Endothelial cell of umbilical vein (primary cell): ENCODE results near the gene RYR2. TPM values are rescaled to one million over a fixed set of nuclear protein-coding genes. Genes with fewer than 3 reads are reported as not detected.

Experiments
- BruUV-seq: library from RNA; stranded (reverse); fragments of 400-500 nt; replicated peaks from 2 replicates; lab custom pipeline; 2021; lab: Mats Ljungman, UMichigan
- CTCF ChIA-PET: fragments of 300-600, 350-600 bp; sonication (Branson Sonifier 250); formaldehyde crosslinking; loops from one replicate; lab custom pipeline; 2021; ENCODE audit warnings: antibody characterized with exemption, inconsistent platforms; lab: Charles Lee
- POLR2A ChIA-PET: fragments of 300-600, 350-600 bp; sonication (Branson Sonifier 250); formaldehyde crosslinking; loops from one replicate; lab custom pipeline; 2021; ENCODE audit warnings: antibody characterized with exemption, inconsistent platforms; lab: Charles Lee
- DNase-seq: peaks from one replicate; pipeline ENCODE4 v3.0.0-alpha.2; 2011; ENCODE audit warnings: low read depth, low spot score
- FAIRE-seq: peaks from 2 replicates; lab custom pipeline; 2011; peaks lifted over from hg19 to GRCh38; lab: Jason Lieb, UNC
- H2AFZ ChIP-seq: 2 replicates; pipeline ENCODE4 v1.6.0; 2012; ENCODE audit warnings: low read depth, low read length, control low read depth, inconsistent platforms
- H3K27ac ChIP-seq: 2 replicates; pipeline ENCODE4 v1.5.1; 2011; ENCODE audit warnings: low read depth, mild to moderate bottlenecking, control low read depth, low read length, moderate library complexity; ENCODE audit not compliant: insufficient read depth
- H3K27me3 ChIP-seq, 2 experiments: 2 replicates each; pipeline versions ENCODE4 v1.6.0 to v1.6.1; 2011; ENCODE audit warnings: low read length in 2 of 2, mixed read lengths in 1 of 2; ENCODE audit not compliant: control insufficient read depth in 2 of 2, insufficient read depth in 2 of 2
- H3K36me3 ChIP-seq, 2 experiments: 2 replicates in 1 of 2; 3 replicates in 1 of 2; pipeline ENCODE4 v1.5.1; 2011; ENCODE audit warnings: low read length in 2 of 2, mild to moderate bottlenecking in 1 of 2, moderate library complexity in 1 of 2; ENCODE audit not compliant: control insufficient read depth in 2 of 2, insufficient read depth in 2 of 2; ENCODE audit errors: extremely low read depth in 1 of 2
- H3K4me1 ChIP-seq: 3 replicates; pipeline ENCODE4 v1.5.1; 2011; ENCODE audit warnings: mild to moderate bottlenecking, low read length; ENCODE audit not compliant: control insufficient read depth, insufficient read depth; ENCODE audit errors: extremely low read depth
- H3K4me2 ChIP-seq: 2 replicates; pipeline ENCODE4 v1.6.1; 2011; ENCODE audit warnings: low read length, control low read depth, mixed read lengths; ENCODE audit not compliant: insufficient read depth
- H3K4me3 ChIP-seq, 3 experiments: fragments of 200-600 bp in 1 of 3; sonication (generic), shearing (Covaris generic) in 1 of 3; replicated peaks in 1 of 3; 2 replicates each; pipeline ENCODE4 v1.5.1; 2011 to 2016; ENCODE audit warnings: control low read depth in 3 of 3, low read length in 3 of 3, mild to moderate bottlenecking in 2 of 3, inconsistent platforms in 1 of 3, low read depth in 1 of 3, moderate library complexity in 1 of 3; ENCODE audit not compliant: insufficient read depth in 1 of 3
- H3K79me2 ChIP-seq: 2 replicates; pipeline ENCODE4 v1.6.0; 2012; ENCODE audit warnings: low read length, inconsistent platforms; ENCODE audit not compliant: control insufficient read depth, insufficient read depth
- H3K9ac ChIP-seq: replicated peaks from 2 replicates; pipeline ENCODE3; 2011; ENCODE audit warnings: low read length, control low read depth; ENCODE audit not compliant: insufficient read depth; ENCODE audit errors: extremely low read depth
- H3K9me1 ChIP-seq: replicated peaks from 3 replicates; pipeline ENCODE4 v1.6.0; 2011; ENCODE audit warnings: mild to moderate bottlenecking, low read length; ENCODE audit not compliant: control insufficient read depth, insufficient read depth; ENCODE audit errors: extremely low read depth
- H3K9me3 ChIP-seq: replicated peaks from 2 replicates; pipeline ENCODE4 v1.5.1; 2012; ENCODE audit warnings: low read length, inconsistent platforms; ENCODE audit not compliant: control insufficient read depth, insufficient read depth
- H4K20me1 ChIP-seq: replicated peaks from 2 replicates; pipeline ENCODE3; 2011; ENCODE audit warnings: mild to moderate bottlenecking, low read length; ENCODE audit not compliant: control insufficient read depth, insufficient read depth; ENCODE audit errors: extremely low read depth
- EZH2 ChIP-seq: IDR thresholded peaks from 2 replicates; pipeline ENCODE4 v1.6.1; 2012; ENCODE audit warnings: borderline replicate concordance, low read depth, mild to moderate bottlenecking, moderate library complexity, low read length, inconsistent platforms; ENCODE audit not compliant: severe bottlenecking
- FOS ChIP-seq: IDR thresholded peaks from 2 replicates; pipeline ENCODE4 v1.6.1; 2011; ENCODE audit warnings: mild to moderate bottlenecking, low read length, moderate library complexity, borderline replicate concordance; ENCODE audit not compliant: insufficient read depth
- GATA2 ChIP-seq: IDR thresholded peaks from 2 replicates; pipeline ENCODE4 v1.7.0; 2011; ENCODE audit warnings: low read depth, mild to moderate bottlenecking, moderate library complexity, mixed read lengths, low read length; ENCODE audit not compliant: insufficient read length, insufficient read depth
- JUN ChIP-seq: IDR thresholded peaks from 2 replicates; pipeline ENCODE4 v1.6.1; 2011; ENCODE audit warnings: borderline replicate concordance, low read depth; ENCODE audit not compliant: insufficient read length, insufficient read depth
- MYC ChIP-seq: IDR thresholded peaks from one replicate; pipeline ENCODE4 v1.6.1; 2011; ENCODE audit warnings: mild to moderate bottlenecking, low read depth, low read length
- POLR2A ChIP-seq: IDR thresholded peaks from 2 replicates; pipeline ENCODE4 v1.6.1; 2012; ENCODE audit warnings: low read depth, mild to moderate bottlenecking, control low read depth, low read length
- POLR2AphosphoS5 ChIP-seq: IDR thresholded peaks from 2 replicates; pipeline ENCODE4 v1.6.1; 2012; ENCODE audit warnings: low read depth, mild to moderate bottlenecking, control low read depth, low read length, moderate library complexity; ENCODE audit not compliant: insufficient read depth
- dilution Hi-C: fragments of 300-500 bp; cut with MboI; formaldehyde crosslinking; loops from one replicate; pipeline ENCODE4 v1.15.0; 2019; ENCODE audit warnings: low sequenced_read_pairs; ENCODE audit not compliant: extremely low pct_ligation_motif_present
- intact Hi-C: fragments of 100-400 bp; cut with micrococcal nuclease; formaldehyde crosslinking; loops from one replicate; pipeline ENCODE4 v1.10.0; 2022
- polyA plus RNA-seq, 4 experiments: library from polyadenylated mRNA; depleted of rRNA in 3 of 4; stranded (reverse) in 3 of 4; unstranded in 1 of 4; fragments of >200 nt; gene quantifications; 2 replicates each; pipeline versions ENCODE4 v1.2.1 to v1.2.3, GENCODE V29; 2011 to 2012; ENCODE audit warnings: missing spikeins in 1 of 4
- total RNA-seq: library from RNA; stranded (reverse); gene quantifications from 2 replicates; pipeline ENCODE4 v1.2.3, GENCODE V29; 2021
- TF ChIP-seq, protein P1 (sequence below), 2 donors: IDR thresholded peaks; 1 replicate in 1 of 2; 2 replicates in 1 of 2; pipeline ENCODE4 v1.5.1; 2011; ENCODE audit warnings: low read length in 2 of 2, mild to moderate bottlenecking in 2 of 2, moderate library complexity in 2 of 2, control low read depth in 1 of 2, inconsistent platforms in 1 of 2, low read depth in 1 of 2; ENCODE audit not compliant: insufficient read depth in 1 of 2; ENCODE audit errors: extremely low read depth in 1 of 2
- TF ChIP-seq, protein P2 (sequence below): IDR thresholded peaks from 2 replicates; pipeline ENCODE4 v1.6.1; 2011; ENCODE audit not compliant: insufficient read depth, insufficient read length

Gene RYR2
- total and polyA plus RNA-seq, 2 donors (not counting 3 experiments of a cell fraction or from before 2014, with no cell fraction given): not detected

DNA sequence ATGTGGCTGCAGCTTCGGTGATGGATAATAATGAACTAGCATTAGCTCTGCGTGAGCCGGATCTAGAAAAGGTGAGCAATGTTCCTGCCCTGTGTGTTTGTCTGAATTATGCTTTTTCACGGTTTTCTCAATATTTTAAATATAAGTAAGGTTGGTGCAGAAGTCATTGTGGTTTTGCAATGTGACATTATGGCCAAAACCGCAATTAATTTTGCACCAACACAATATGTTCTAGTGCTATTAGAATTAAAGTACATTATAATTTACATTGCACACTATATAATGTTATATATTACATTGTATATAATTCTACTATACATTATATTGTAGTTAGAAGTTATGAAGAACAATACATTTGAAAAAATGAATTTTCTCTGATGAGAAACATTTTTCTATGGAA is 592.9 kb downstream of the RYR2 start:
- ChIA-PET CTCF (no interaction called here), POLR2A (no interaction called here)
- dilution Hi-C loops (no loop called here), intact Hi-C loops (no loop called here)
- Histone ChIP-seq H3K9me1 (no peaks in the 10 kb centered on the region), H3K36me3 (no peaks in the 10 kb centered on the region), H3K4me1 (no peaks in the 10 kb centered on the region), H3K4me2 (no peak overlapping the region), H3K9ac (no peak overlapping the region), H3K4me3 (no peak overlapping the region), H3K79me2 (no peaks in the 10 kb centered on the region), H3K27ac (no peak overlapping the region), H4K20me1 (no peaks in the 10 kb centered on the region), H3K9me3 (peaks cover 9% of the 10 kb centered on the region), H3K27me3 (no peaks in the 10 kb centered on the region), H2AFZ (no peak overlapping the region)
- FAIRE-seq (no peak), DNase-seq (no peak)
- BruUV-seq: no TSS peak
- no peak for TF ChIP-seq JUN
- no peak for TF ChIP-seq FOS
- no peak for TF ChIP-seq GATA2
- no peak for TF ChIP-seq EZH2
- TF ChIP-seq, protein P1, sequence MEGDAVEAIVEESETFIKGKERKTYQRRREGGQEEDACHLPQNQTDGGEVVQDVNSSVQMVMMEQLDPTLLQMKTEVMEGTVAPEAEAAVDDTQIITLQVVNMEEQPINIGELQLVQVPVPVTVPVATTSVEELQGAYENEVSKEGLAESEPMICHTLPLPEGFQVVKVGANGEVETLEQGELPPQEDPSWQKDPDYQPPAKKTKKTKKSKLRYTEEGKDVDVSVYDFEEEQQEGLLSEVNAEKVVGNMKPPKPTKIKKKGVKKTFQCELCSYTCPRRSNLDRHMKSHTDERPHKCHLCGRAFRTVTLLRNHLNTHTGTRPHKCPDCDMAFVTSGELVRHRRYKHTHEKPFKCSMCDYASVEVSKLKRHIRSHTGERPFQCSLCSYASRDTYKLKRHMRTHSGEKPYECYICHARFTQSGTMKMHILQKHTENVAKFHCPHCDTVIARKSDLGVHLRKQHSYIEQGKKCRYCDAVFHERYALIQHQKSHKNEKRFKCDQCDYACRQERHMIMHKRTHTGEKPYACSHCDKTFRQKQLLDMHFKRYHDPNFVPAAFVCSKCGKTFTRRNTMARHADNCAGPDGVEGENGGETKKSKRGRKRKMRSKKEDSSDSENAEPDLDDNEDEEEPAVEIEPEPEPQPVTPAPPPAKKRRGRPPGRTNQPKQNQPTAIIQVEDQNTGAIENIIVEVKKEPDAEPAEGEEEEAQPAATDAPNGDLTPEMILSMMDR (IDR thresholded peaks at IDR 0.05; ENCODE audit: extremely low read depth in 1 of 2, insufficient read depth in 1 of 2, low read depth in 1 of 2, low read length in 2 of 2): no peak
- TF ChIP-seq MYC: no peak
- TF ChIP-seq, protein P2, sequence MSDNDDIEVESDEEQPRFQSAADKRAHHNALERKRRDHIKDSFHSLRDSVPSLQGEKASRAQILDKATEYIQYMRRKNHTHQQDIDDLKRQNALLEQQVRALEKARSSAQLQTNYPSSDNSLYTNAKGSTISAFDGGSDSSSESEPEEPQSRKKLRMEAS: no peak
- TF ChIP-seq POLR2A: no peak
- no peak for TF ChIP-seq POLR2AphosphoS5
